ENCODE measurements around the gene ZCCHC10.
"Not testable (repeated sequence)": the region's sequence is repeated elsewhere in the genome, so short reads cannot be mapped to it uniquely, and the experiment has no call there.

ZCCHC10 gene

DNA sequence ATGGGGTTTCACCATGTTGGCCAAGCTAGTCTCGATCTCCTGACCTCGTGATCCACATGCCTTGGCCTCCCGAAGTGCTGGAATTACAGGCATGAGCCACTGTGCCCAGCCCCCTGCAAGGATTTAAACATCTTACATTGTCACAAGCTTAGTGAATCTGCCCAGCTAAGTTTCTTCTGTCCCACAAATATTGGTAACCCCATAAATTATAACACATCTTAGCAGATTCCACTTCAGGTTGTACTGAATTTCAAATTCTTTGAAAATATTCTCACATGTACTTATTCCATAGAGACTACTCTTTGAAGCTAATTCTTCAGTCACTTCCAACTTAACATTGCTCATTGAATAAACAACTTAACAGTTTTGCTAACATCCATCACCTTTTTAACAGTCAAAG, 49.5 kb downstream of the ZCCHC10 start:
- no peak for DNase-seq (ENCODE audit: low spot score)

DNA sequence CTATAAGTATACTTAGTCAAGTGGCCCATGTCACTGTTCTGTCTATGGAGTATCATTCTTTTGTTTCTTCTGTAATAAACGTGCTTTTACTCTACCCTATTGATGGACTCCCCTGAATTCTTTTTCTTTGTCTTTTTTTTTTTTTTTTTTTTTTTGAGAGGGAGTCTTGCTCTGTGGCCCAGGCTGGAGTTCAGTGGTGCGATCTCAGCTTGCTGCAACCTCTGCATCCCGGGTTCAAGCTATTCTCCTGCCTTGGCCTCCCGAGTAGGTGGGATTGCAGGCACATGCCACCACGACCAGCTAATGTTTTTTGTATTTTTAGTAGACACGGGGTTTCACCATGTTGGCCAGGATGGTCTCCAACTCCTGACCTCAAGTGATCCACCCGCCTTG, 53.9 kb downstream of the ZCCHC10 start:
- not testable (repeated sequence) for DNase-seq (ENCODE audit: low spot score)

GRCh38 chr5:132971483-132972435, 54.6 kb downstream of the ZCCHC10 start:
- DNase-seq (ENCODE audit: low spot score) = no peak

DNA sequence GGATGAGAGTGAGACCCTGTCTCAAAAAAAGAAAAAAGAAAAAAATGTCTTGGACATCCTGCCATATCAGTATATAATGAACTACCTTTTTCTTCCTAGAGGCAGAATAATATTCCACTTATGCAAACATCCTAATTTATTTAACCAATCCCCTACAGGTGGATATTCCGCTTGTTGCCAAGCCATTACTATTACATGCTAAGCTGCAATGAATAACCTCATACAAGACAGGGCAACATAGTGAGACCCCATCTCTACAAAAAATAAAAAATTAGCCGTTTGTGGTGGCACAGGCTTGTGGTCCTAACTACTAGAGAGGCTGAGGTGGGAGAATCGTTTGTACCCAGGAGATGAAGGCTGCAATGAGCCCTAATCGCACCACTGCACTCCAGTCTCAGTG, 61.2 kb downstream of the ZCCHC10 start:
- no peak for DNase-seq (ENCODE audit: low spot score)

DNA sequence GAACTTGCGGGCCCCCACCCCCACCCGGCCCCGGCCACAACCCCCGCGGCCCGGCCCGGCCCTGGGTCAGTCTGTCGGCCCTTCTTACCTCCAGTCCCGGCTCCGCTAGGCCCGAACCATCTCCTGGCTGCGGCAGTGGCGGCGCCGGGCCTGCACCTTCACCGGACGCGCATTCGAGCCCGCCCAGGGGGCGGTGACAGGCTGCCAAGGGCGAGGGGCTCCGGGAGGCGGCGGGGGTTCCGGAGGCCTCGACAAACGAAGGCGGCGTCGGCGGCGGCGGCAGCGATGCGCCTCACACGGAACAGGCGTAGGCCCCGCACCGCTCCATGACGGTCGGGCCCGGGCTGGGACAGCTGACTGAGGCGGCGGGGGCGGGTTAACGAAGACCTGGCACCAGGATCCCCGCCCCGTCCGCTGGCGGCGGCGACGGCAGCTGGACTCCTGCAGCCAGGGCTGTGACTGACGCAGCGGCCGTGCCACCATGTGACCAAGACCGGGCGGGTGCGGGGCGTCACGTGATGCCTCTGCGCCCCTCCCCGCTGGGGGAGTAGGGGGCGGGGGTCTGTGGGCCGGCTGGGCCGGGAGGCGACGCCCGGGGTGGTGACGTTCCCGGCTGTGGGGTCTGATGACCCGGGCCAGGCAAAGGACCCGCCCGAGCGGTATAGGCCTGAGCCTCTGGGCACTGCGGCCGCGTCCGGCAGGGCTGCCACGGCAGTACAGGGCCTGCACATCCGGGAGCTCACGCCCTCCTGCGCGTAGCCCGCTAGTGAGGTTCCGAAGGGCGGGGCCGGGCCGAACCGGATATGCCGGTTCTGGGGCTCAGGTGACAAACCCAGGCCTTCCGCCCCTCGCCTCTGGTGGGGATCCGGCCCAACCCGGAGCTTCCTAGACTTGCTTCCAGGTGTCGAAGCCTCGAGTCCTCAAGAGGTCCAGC, 62.9 kb downstream of the ZCCHC10 start, which contains the start of gene AFF4:
AFF4 (minus strand) TSS at position 464 of the 934 bp plus-strand sequence. CDS start 26,445 bp downstream, outside the sequence.
- peak; percentile 98 for DNase-seq (ENCODE audit: low spot score)

- peak; percentile 60 for DNase-seq (ENCODE audit: low spot score)
Measured at GRCh38 chr5:132962429-132963021, 63.8 kb downstream of the ZCCHC10 start.

- DNase-seq (ENCODE audit: low spot score) = no peak
Measured at GRCh38 chr5:132961887-132962286, 64.5 kb downstream of the ZCCHC10 start.

DNA sequence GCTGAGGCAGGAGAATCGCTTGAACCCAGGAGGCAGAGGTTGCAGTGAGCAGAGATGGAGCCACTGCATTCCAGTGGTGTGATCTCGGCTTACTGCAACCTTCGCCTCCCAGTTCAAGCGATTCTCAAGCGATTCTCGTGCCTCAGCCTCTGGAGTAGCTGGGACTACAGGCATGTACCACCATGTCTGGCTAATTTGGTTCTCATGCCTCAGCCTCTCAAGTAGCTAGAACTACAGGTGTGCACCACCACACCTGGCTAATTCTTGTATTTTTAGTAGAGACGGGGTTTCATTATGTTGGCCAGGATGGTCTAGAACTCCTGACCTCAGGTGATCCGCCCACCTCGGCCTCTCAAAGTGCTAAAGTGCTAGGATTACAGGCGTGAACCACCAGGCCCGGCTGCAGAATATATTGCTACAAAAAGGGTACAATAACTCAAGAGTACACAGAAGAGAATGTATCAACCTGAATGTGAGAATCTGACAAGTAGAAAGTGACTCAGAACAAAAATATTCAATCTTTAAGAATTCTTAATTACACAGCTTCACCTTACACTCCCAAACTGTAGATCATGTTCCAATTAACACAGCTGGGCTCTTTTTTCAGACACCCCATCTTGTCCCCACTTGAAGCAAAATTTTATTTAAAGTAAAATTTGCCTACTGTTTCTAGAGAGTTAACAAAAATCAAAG, 65.1 kb downstream of the ZCCHC10 start:
- not testable (repeated sequence) for DNase-seq (ENCODE audit: low spot score)

- not testable (repeated sequence) for DNase-seq (ENCODE audit: low spot score)
Measured at GRCh38 chr5:132956166-132956799, 70.1 kb downstream of the ZCCHC10 start.

DNA sequence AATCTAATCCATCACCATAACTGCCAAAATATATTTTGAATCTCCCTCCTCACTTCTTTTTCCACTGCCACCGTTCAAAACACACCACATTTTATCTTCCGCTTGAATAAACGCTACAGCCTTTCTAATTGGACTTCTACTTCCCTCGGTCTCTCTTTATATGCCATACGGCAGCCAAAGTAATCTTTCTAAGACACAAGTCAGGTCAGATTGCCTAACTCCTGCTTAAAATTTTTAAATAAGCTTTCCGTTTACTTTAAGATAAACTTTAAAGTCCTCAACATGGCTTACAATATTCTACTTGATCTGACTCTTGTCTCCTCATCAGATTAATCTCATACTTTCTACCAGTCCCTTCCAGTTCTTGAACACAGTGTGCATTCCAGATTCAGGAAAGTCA, 72.6 kb downstream of the ZCCHC10 start:
- no peak for DNase-seq (ENCODE audit: low spot score)

DNA sequence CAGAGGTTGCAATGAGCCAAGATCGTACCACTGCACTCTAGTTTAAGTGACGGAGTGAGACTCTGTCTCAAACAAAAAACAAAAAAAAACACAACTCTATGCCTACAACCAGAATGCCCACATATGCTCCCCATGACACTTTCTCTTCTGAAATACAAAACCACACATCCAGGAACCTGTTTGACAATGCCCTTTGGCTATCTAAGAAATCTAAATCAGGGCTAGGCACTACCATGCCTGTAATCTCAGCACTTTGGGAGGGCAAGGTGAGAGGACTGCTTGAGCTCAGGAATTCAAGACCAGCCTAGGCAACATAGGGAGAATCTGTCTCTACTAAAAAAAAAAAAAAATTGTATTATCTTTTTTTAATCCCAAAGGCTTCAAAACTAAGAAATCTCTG, 73.5 kb downstream of the ZCCHC10 start:
- no peak for DNase-seq (ENCODE audit: low spot score)

DNA sequence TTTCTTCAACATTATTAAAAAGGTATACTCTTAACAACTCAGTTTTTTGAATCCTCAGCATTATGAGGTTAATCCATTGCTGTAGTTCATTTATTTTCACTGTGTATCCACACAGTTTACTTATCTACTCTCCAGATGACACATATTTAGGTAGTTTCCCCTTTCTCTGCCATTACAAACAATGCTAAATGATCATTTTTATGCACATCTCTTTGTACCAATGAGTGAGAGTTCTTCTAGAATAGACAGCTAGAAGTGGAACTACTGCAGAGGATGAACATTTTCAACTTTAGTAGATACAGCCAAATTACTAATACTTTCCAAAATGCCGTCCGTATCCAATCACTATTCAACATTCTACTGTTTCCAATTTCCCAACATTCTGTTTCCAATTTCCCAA, 74.5 kb downstream of the ZCCHC10 start:
- DNase-seq (ENCODE audit: low spot score) = no peak

GRCh38 chr5:132949136-132949535, 77.2 kb downstream of the ZCCHC10 start:
- no peak for DNase-seq (ENCODE audit: low spot score)

- DNase-seq (ENCODE audit: low spot score) = no peak
Measured at GRCh38 chr5:132947671-132948070, 78.7 kb downstream of the ZCCHC10 start.
